HG02678 (cell line): ENCODE data around the gene GPR61.

ENCODE experiments used
- ATAC-seq: cut with Tn5 transposase; IDR thresholded peaks from one replicate; pipeline ENCODE4 v1.9.1; 2021; ENCODE audit warnings: mild to moderate bottlenecking, moderate library complexity; ENCODE audit not compliant: unreplicated experiment

GPR61 gene

GRCh38 chr1:109534307-109534858 lies 5.3 kb upstream of the GPR61 start:
- no peak for ATAC-seq

GRCh38 chr1:109535481-109535880 lies 4.2 kb upstream of the GPR61 start:
- no peak for ATAC-seq

GRCh38 chr1:109535971-109536491 lies 3.6 kb upstream of the GPR61 start:
- no peak for ATAC-seq

GRCh38 chr1:109537450-109538178 lies 2.1 kb upstream of the GPR61 start:
- ATAC-seq, result no peak

GRCh38 chr1:109538827-109539555 lies 681 bp upstream of the GPR61 start:
- ATAC-seq, result no peak

- no peak for ATAC-seq
Measured at GRCh38 chr1:109541102-109541501, 1.4 kb downstream of the GPR61 start.

GRCh38 chr1:109542657-109543056 lies 3.0 kb downstream of the GPR61 start:
- no peak for ATAC-seq

GRCh38 chr1:109543283-109543987 lies 3.8 kb downstream of the GPR61 start:
- ATAC-seq, result no peak

GRCh38 chr1:109543988-109544735 lies 4.5 kb downstream of the GPR61 start:
- no peak for ATAC-seq

GRCh38 chr1:109546311-109547109 lies 6.8 kb downstream of the GPR61 start:
- peak; percentile 37 for ATAC-seq

GRCh38 chr1:109547463-109548320 lies 8.0 kb downstream of the GPR61 start:
- peak; percentile 2 for ATAC-seq

- peak; percentile 92 for ATAC-seq
Measured at GRCh38 chr1:109548321-109549267, 8.9 kb downstream of the GPR61 start, which contains the start of gene GNAI3. TSS of gene GNAI3 (plus strand) at chr1:109548615. CDS start at chr1:109548721, 106 bp downstream.

- no peak for ATAC-seq
Measured at GRCh38 chr1:109556563-109556962, 16.9 kb downstream of the GPR61 start.

- ATAC-seq, result no peak
Measured at GRCh38 chr1:109557520-109557919, 17.8 kb downstream of the GPR61 start.

GRCh38 chr1:109559995-109560394 lies 20.3 kb downstream of the GPR61 start:
- ATAC-seq, result no peak

- no peak for ATAC-seq
Measured at GRCh38 chr1:109564194-109564878, 24.7 kb downstream of the GPR61 start.

GRCh38 chr1:109565241-109565640 lies 25.6 kb downstream of the GPR61 start:
- ATAC-seq, result no peak
